GM12878 (cell line): ENCODE measurements around the gene PIGZ. TPM values are rescaled to one million over a fixed set of nuclear protein-coding genes. Genes with fewer than 3 reads are reported as not detected.

Source experiments
- ATAC-seq: fragments of 200-7000 bp; cut with Tn5 transposase; 3 replicates; pipeline ENCODE4 v1.9.1; 2020; ENCODE audit warnings: mild to moderate bottlenecking, moderate library complexity
- BruUV-seq: library from RNA; stranded (reverse); fragments of 400-500 nt; replicated peaks from 2 replicates; lab custom pipeline; 2021; lab: Mats Ljungman, UMichigan
- CTCF ChIA-PET: fragments of 300-600 bp; sonication (Branson Sonifier 250); formaldehyde crosslinking; extraction: SDS; loops from one replicate; lab custom pipeline; 2021; ENCODE audit warnings: inconsistent platforms; lab: Yijun Ruan, JAX
- POLR2A ChIA-PET: fragments of 350-600 bp; formaldehyde crosslinking; extraction: SDS; loops from one replicate; lab custom pipeline; 2021; ENCODE audit warnings: inconsistent platforms; lab: Charles Lee
- RAD21 ChIA-PET: fragments of 300-600 bp; sonication (Branson Sonifier 250); formaldehyde crosslinking; loops from one replicate; lab custom pipeline; 2023; ENCODE audit warnings: antibody characterized with exemption; ENCODE audit not compliant: unreplicated experiment; lab: Charles Lee
- SMC1A ChIA-PET: fragments of 300-600 bp; sonication (Branson Sonifier 250); formaldehyde crosslinking; loops from one replicate; lab custom pipeline; 2023; ENCODE audit not compliant: unreplicated experiment, uncharacterized antibody; lab: Charles Lee
- DNase-seq: peaks from one replicate; pipeline ENCODE4 v3.0.0-alpha.2; 2011; ENCODE audit warnings: low read depth, low spot score
- FAIRE-seq: peaks from 3 replicates; lab custom pipeline; 2011; peaks lifted over from hg19 to GRCh38; lab: Jason Lieb, UNC
- H2AFZ ChIP-seq: 2 replicates; pipeline ENCODE4 v1.6.0; 2011; ENCODE audit warnings: low read depth, low read length, control low read depth; ENCODE audit not compliant: control insufficient read depth
- H3K27ac ChIP-seq: 2 replicates; pipeline ENCODE4 v1.5.1; 2011; ENCODE audit warnings: control low read depth; ENCODE audit not compliant: control insufficient read depth, insufficient read depth
- H3K27me3 ChIP-seq, 2 experiments: replicated peaks in 1 of 2; 2 replicates each; pipeline versions ENCODE4 v1.6.0 to v1.6.1; 2011; ENCODE audit warnings: low read length in 1 of 2; ENCODE audit not compliant: control insufficient read depth in 2 of 2, insufficient read depth in 2 of 2
- H3K36me3 ChIP-seq, 2 experiments: 2 replicates each; pipeline ENCODE4 v1.5.1; 2011; ENCODE audit warnings: low read length in 1 of 2; ENCODE audit not compliant: control insufficient read depth in 2 of 2, insufficient read depth in 2 of 2
- H3K4me1 ChIP-seq: 2 replicates; pipeline ENCODE4 v1.6.1; 2011; ENCODE audit warnings: mild to moderate bottlenecking, low read length, moderate library complexity, mixed read lengths; ENCODE audit not compliant: control insufficient read depth, insufficient read depth
- H3K4me2 ChIP-seq: 2 replicates; pipeline ENCODE4 v1.6.0; 2011; ENCODE audit warnings: control low read depth; ENCODE audit not compliant: control insufficient read depth, insufficient read depth
- H3K4me3 ChIP-seq: fragments of 200-600 bp; sonication (generic); 2 replicates; pipeline ENCODE4 v1.5.1; 2016
- H3K79me2 ChIP-seq: 2 replicates; pipeline ENCODE4 v1.6.0; 2011; ENCODE audit warnings: low read length; ENCODE audit not compliant: control insufficient read depth, insufficient read depth
- H3K9ac ChIP-seq: 2 replicates; pipeline ENCODE4 v1.8.0; 2011; ENCODE audit warnings: low read length, control low read depth, mixed read lengths; ENCODE audit not compliant: control insufficient read depth, insufficient read depth
- H3K9me3 ChIP-seq: replicated peaks from 3 replicates; pipeline ENCODE4 v1.5.1; 2011; ENCODE audit warnings: mild to moderate bottlenecking, low read length; ENCODE audit not compliant: control insufficient read depth, insufficient read depth
- H4K20me1 ChIP-seq: 2 replicates; pipeline ENCODE4 v1.6.0; 2011; ENCODE audit not compliant: control insufficient read depth, insufficient read depth
- BCL3 ChIP-seq: IDR thresholded peaks from 2 replicates; pipeline ENCODE4 v1.6.1; 2011; ENCODE audit warnings: borderline replicate concordance, low read depth, mild to moderate bottlenecking, moderate library complexity, low read length; ENCODE audit not compliant: insufficient read depth, poor library complexity, severe bottlenecking
- BMI1 ChIP-seq: fragments of 450-650 bp; IDR thresholded peaks from 2 replicates; pipeline ENCODE4 v1.6.1; 2016; ENCODE audit warnings: mild to moderate bottlenecking, moderate library complexity, borderline replicate concordance
- CEBPZ ChIP-seq: fragments of 150-350 bp; IDR thresholded peaks from 2 replicates; pipeline ENCODE4 v1.6.1; 2016; ENCODE audit warnings: low read depth, low read length
- CREB1 ChIP-seq: IDR thresholded peaks from 2 replicates; pipeline ENCODE4 v1.6.1; 2012; ENCODE audit warnings: low read depth, mild to moderate bottlenecking, inconsistent platforms
- E2F4 ChIP-seq: IDR thresholded peaks from 2 replicates; pipeline ENCODE4 v1.6.1; 2012; ENCODE audit warnings: low read depth, low read length, improper control_type of control experiment
- HCFC1 ChIP-seq: fragments of 150-350 bp; IDR thresholded peaks from 2 replicates; pipeline ENCODE4 v1.6.1; 2014; ENCODE audit warnings: low read length
- IKZF2 ChIP-seq, 2 experiments: fragments of 450-650 bp; IDR thresholded peaks; 2 replicates each; pipeline ENCODE4 v1.6.1; 2017; ENCODE audit warnings: mild to moderate bottlenecking in 2 of 2, moderate library complexity in 2 of 2
- JUND ChIP-seq: IDR thresholded peaks from 2 replicates; pipeline ENCODE4 v1.6.1; 2012; ENCODE audit warnings: low read depth, mild to moderate bottlenecking, low read length, improper control_type of control experiment, moderate library complexity
- MEF2A ChIP-seq: IDR thresholded peaks from 2 replicates; pipeline ENCODE4 v1.6.1; 2011; ENCODE audit warnings: low read depth, mild to moderate bottlenecking, low read length, moderate library complexity; ENCODE audit not compliant: insufficient read depth
- MTA2 ChIP-seq: fragments of 450-650 bp; IDR thresholded peaks from 2 replicates; pipeline ENCODE4 v1.6.1; 2016; ENCODE audit warnings: low read depth, mild to moderate bottlenecking, moderate library complexity
- NFIC ChIP-seq: IDR thresholded peaks from 2 replicates; pipeline ENCODE4 v1.6.1; 2012; ENCODE audit warnings: low read depth, mild to moderate bottlenecking, inconsistent platforms, low read length, moderate library complexity
- NR2C2 ChIP-seq: IDR thresholded peaks from 2 replicates; pipeline ENCODE4 v1.6.1; 2011; ENCODE audit warnings: borderline replicate concordance, low read depth; ENCODE audit not compliant: control insufficient read depth, insufficient read length
- NRF1 ChIP-seq: conservative IDR thresholded peaks from 2 replicates; pipeline ENCODE4 v1.6.1; 2011; ENCODE audit warnings: mild to moderate bottlenecking, low read depth, low read length, improper control_type of control experiment
- PML ChIP-seq: IDR thresholded peaks from 2 replicates; pipeline ENCODE4 v1.6.1; 2012; ENCODE audit warnings: low read length, inconsistent platforms
- SREBF1 ChIP-seq: IDR thresholded peaks from 2 replicates; pipeline ENCODE4 v1.6.1; 2012; ENCODE audit warnings: mild to moderate bottlenecking, low read length
- STAT3 ChIP-seq: IDR thresholded peaks from 2 replicates; pipeline ENCODE4 v1.6.1; 2011; ENCODE audit warnings: low read depth, low read length, improper control_type of control experiment
- YBX1 ChIP-seq: fragments of 450-650 bp; IDR thresholded peaks from 2 replicates; pipeline ENCODE4 v1.6.1; 2016; ENCODE audit warnings: antibody characterized with exemption
- ZNF217 ChIP-seq: fragments of 450-650 bp; IDR thresholded peaks from 2 replicates; pipeline ENCODE4 v1.6.1; 2017; ENCODE audit warnings: antibody characterized with exemption, mild to moderate bottlenecking
- WGBS: methylation state at CpG from one replicate; pipeline ENCODE4 v1.1.6; 2016; ENCODE audit warnings: low lambda C conversion rate; ENCODE audit not compliant: insufficient replicate concordance, insufficient coverage; ENCODE audit errors: missing lambda C conversion rate; 5-methylcytosine and 5-hydroxymethylcytosine counted together
- in situ Hi-C: fragments of 300-500 bp; cut with MboI; formaldehyde crosslinking; loops from 9 replicates; pipeline ENCODE4 v1.14.3; 2018; ENCODE audit warnings: mixed read lengths
- intact Hi-C: fragments of 100-400 bp; cut with micrococcal nuclease; formaldehyde crosslinking; loops from one replicate; pipeline ENCODE4 v1.14.2; 2022; ENCODE audit not compliant: unreplicated experiment
- polyA plus RNA-seq, 11 experiments: library from polyadenylated mRNA; depleted of rRNA in 4 of 11; unstranded in 6 of 11; stranded (reverse) in 5 of 11; fragments of >200 nt; fragmentation: Nextera tagmentation in 4 of 11; fragmentation: Illumina TruSeq in 1 of 11; extraction: Ambion mirVana in 4 of 11; extraction: Trizol in 1 of 11; gene quantifications; 1 replicate in 1 of 11; 2 replicates in 10 of 11; pipeline versions ENCODE4 v1.2.1 to v1.2.3, GENCODE V29; 2011 to 2016; ENCODE audit warnings: inconsistent platforms in 2 of 11, missing spikeins in 2 of 11, low read depth in 1 of 11
- total RNA-seq, 4 experiments: library from RNA; depleted of rRNA in 3 of 4; stranded (reverse); fragments of >200 nt in 3 of 4; fragmentation: Illumina TruSeq in 1 of 4; extraction: Trizol in 1 of 4; gene quantifications; 2 replicates each; pipeline versions ENCODE4 v1.2.1 to v1.2.3, GENCODE V29; 2013 to 2021

Gene PIGZ
- total and polyA plus RNA-seq, 10 of the 15 experiments (the other 5 are each of a cell fraction or from before 2014, with no cell fraction given), result 0.06 to 1.2 (median 0.64) TPM

- DNase-seq (no peak), FAIRE-seq (no peak), ATAC-seq (no peak)
- Histone ChIP-seq H4K20me1 (no peaks in the 10 kb centered on the region), H3K9ac (no peak overlapping the region), H3K4me2 (no peak overlapping the region), H3K27ac (no peak overlapping the region), H3K79me2 (no peaks in the 10 kb centered on the region), H3K4me1 (no peaks in the 10 kb centered on the region), H2AFZ (no peak overlapping the region), H3K4me3 (no peak overlapping the region), H3K9me3 (no peaks in the 10 kb centered on the region), H3K27me3 (no peaks in the 10 kb centered on the region), H3K36me3 (no peaks in the 10 kb centered on the region)
- no peak for TF ChIP-seq SREBF1
- no peak for TF ChIP-seq IKZF2 (IDR thresholded peaks at IDR 0.05)
- TF ChIP-seq STAT3, result no peak
- TF ChIP-seq NFIC, result no peak
- TF ChIP-seq MEF2A, result no peak
- no peak for TF ChIP-seq NRF1
- no peak for TF ChIP-seq ZNF217
- no peak for TF ChIP-seq E2F4
- no peak for TF ChIP-seq YBX1
- TF ChIP-seq HCFC1, result no peak
- TF ChIP-seq PML, result no peak
- TF ChIP-seq CEBPZ, result no peak
- no peak for TF ChIP-seq NR2C2
- no peak for TF ChIP-seq CREB1
- no peak for TF ChIP-seq BMI1
- no peak for TF ChIP-seq MTA2
- TF ChIP-seq JUND, result no peak
- TF ChIP-seq BCL3, result no peak
- ChIA-PET SMC1A (no interaction called here), POLR2A (interaction anchor here (1.1 kb wide), 1 partner anchor 8 kb away, joined by 3 read pairs; no protein-coding TSS in a partner anchor), CTCF (interaction anchor here (0.8 kb wide), 1 partner anchor 240 kb away, joined by 3 read pairs; no protein-coding TSS in a partner anchor), RAD21 (no interaction called here)
- intact Hi-C loops, result no loop called here
- WGBS, result 84% methylated on average over 18 of the region's 18 CpGs
- no TSS peak for BruUV-seq
- in situ Hi-C loops, result no loop called here
Measured at GRCh38 chr3:197017003-197017402, 48.4 kb upstream of the PIGZ start.
